Activated CD4-positive, alpha-beta memory T cell treated with anti-CD3 and anti-CD28 coated beads for 36 hours (primary cell): ENCODE results near the gene MUC6. TPM values are rescaled to one million over a fixed set of nuclear protein-coding genes. Genes with fewer than 3 reads are reported as not detected.

Experiments
- CTCF ChIA-PET: fragments of 350-600 bp; sonication (Branson Sonifier 250); formaldehyde crosslinking; loops from one replicate; lab custom pipeline; 2021; ENCODE audit warnings: antibody characterized with exemption, inconsistent platforms; lab: Charles Lee
- POLR2A ChIA-PET: fragments of 350-600 bp; sonication (Branson Sonifier 250); formaldehyde crosslinking; loops from one replicate; lab custom pipeline; 2021; ENCODE audit warnings: antibody characterized with exemption; lab: Charles Lee
- DNase-seq: peaks from one replicate; pipeline ENCODE4 v3.0.0-alpha.2; 2020
- H3K27ac Mint-ChIP-seq: one replicate; pipeline ENCODE4 v1.8.0; 2021; ENCODE audit warnings: mixed read lengths
- H3K27me3 Mint-ChIP-seq: one replicate; pipeline ENCODE4 v1.8.0; 2021; ENCODE audit warnings: mixed read lengths
- H3K36me3 Mint-ChIP-seq: one replicate; pipeline ENCODE4 v1.8.0; 2021; ENCODE audit warnings: mixed read lengths
- H3K4me1 Mint-ChIP-seq: one replicate; pipeline ENCODE4 v1.8.0; 2021; ENCODE audit warnings: low read depth, mixed read lengths
- H3K4me3 Mint-ChIP-seq: one replicate; pipeline ENCODE4 v1.8.0; 2021; ENCODE audit warnings: mild to moderate bottlenecking, mixed read lengths
- H3K9me3 Mint-ChIP-seq: one replicate; pipeline ENCODE4 v1.8.0; 2021; ENCODE audit warnings: mixed read lengths
- intact Hi-C: fragments of 100-400 bp; cut with micrococcal nuclease; formaldehyde crosslinking; loops from one replicate; pipeline ENCODE4 v1.15.1; 2023
- total RNA-seq, 2 experiments: library from RNA; stranded (reverse); gene quantifications; one replicate each; pipeline ENCODE4 v1.2.3, GENCODE V29; 2021

MUC6 gene
- total RNA-seq, 2 experiments from 2014 or later: not detected

DNA sequence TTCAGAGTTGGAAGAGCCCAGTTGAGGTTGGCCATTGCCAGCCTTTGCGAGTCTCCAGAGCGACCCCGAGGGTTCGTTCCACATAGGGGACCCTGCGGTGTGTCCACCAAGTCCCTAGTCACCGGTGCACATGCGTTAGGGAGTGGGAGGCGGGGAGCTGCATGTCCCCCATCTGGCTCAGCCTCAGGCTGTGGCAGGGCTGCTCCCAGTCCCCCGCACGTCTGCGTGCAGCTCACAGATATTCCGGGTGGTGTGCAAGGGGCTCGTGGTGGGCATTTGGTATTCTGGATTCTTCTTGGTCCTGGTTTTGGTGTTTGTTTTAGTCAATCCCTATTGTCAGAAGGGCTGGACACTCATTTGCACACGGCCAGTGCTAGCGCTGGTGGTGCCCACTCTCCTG, 48.8 kb downstream of the MUC6 start:
- intact Hi-C loops: no loop called here
- no peak overlapping the region for H3K4me3 Mint-ChIP-seq
- no peaks in the 10 kb centered on the region for H3K27me3 Mint-ChIP-seq
- ChIA-PET POLR2A (no interaction called here), CTCF (no interaction called here)
- no peaks in the 10 kb centered on the region for H3K4me1 Mint-ChIP-seq
- no peaks in the 10 kb centered on the region for H3K9me3 Mint-ChIP-seq
- peaks cover 25% of the 10 kb centered on the region for H3K36me3 Mint-ChIP-seq
- DNase-seq: no peak
- no peak overlapping the region for H3K27ac Mint-ChIP-seq

DNA sequence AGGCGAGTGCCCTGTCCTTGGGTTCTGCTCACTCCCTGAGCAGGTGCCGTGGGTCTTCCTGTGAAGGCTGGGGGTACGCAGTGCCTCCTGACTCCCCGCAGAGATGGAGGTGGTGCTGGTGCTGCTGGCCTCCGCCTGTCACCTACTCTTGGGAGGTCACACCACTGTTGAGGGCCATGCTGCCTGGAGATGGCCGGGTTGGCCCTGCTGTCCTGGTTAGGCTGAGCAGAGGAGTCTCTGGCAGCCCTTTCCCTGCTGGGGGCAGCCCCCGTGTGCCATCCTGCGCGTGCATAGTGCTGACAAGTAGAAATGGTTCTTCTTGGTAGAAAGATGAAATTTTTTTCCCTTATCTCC, 49.6 kb downstream of the MUC6 start:
- Mint-ChIP-seq H3K27me3 (no peaks in the 10 kb centered on the region), H3K27ac (no peak overlapping the region), H3K4me3 (no peak overlapping the region), H3K9me3 (no peaks in the 10 kb centered on the region), H3K36me3 (peaks cover 23% of the 10 kb centered on the region), H3K4me1 (no peaks in the 10 kb centered on the region)
- no peak for DNase-seq
- ChIA-PET CTCF (no interaction called here), POLR2A (no interaction called here)
- intact Hi-C loops: no loop called here

DNA sequence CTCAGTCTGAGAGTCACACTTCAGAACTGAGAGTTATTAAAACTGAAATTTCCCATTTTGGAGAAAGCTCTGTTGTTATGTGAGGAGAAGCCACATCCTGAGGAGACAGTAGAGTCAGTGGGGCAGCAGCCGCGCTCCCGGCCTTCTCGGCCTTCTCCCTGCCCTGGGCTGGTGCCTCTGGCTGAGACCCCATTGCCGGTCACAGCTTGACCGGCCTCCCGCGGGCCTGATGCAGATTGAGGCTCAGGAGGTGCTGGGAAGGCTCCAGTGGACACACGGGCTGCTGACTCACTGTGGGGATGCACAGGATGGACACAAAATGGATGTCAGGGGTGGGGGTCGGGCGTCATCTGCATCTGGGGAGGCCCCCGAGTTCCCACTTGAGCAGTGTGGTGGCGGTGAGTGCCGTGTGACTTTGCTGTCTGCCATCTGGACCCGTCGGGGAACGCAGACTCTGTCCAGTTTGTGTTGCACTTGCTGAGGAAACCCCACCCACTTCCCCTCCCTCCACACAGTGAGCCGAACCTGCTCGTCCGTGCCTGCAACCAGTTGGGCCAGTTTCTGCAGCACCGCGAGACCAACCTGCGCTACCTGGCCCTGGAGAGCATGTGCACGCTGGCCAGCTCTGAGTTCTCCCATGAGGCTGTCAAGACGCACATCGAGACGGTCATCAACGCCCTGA, 50.1 kb downstream of the MUC6 start:
- Mint-ChIP-seq H3K27me3 (no peaks in the 10 kb centered on the region), H3K27ac (no peak overlapping the region), H3K9me3 (no peaks in the 10 kb centered on the region), H3K4me3 (no peak overlapping the region), H3K36me3 (peaks cover 23% of the 10 kb centered on the region), H3K4me1 (no peaks in the 10 kb centered on the region)
- CTCF ChIA-PET: no interaction called here
- intact Hi-C loops: no loop called here
- no peak for DNase-seq
- POLR2A ChIA-PET: no interaction called here

DNA sequence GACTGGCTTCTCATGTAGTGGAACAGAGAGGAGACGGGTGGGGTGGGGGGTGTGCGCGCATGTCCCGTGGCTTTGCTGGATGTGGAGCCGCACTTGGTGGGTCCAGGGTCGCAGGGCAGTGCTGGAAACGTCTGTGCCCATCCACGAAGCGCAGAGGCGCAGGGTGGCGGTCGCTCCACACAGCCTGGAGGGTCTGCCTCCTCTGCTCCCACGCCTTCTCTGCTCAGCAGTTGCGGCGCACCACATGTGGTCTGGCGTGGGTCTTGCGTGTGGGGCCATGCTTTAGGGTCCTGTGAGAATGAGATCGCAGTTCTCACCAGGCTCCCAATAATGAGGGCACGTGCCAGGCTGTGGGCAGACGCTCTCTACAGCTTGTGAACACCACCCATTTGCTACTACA, 50.7 kb downstream of the MUC6 start:
- ChIA-PET CTCF (no interaction called here), POLR2A (no interaction called here)
- H3K4me1 Mint-ChIP-seq: no peaks in the 10 kb centered on the region
- no peak for DNase-seq
- H3K9me3 Mint-ChIP-seq: no peaks in the 10 kb centered on the region
- no peaks in the 10 kb centered on the region for H3K27me3 Mint-ChIP-seq
- intact Hi-C loops: no loop called here
- peaks cover 21% of the 10 kb centered on the region for H3K36me3 Mint-ChIP-seq
- H3K4me3 Mint-ChIP-seq: no peak overlapping the region
- H3K27ac Mint-ChIP-seq: no peak overlapping the region

DNA sequence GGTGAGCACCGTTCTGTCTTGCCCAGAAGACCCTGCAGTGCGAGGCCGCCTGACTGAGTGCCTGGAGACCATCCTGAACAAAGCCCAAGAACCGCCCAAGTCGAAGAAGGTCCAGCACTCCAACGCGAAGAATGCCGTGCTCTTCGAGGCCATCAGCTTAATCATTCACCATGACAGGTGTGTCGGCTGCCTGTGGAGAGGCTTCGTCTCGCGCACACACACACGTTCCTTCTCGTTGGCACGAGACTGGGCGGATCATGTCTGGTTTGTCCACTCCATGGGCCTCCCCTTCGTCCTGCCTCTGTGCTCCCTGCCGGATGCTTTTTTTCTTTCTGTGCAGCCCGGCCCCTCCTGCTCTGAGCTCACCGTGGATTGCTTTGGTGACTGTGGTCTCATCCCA, 51.1 kb downstream of the MUC6 start:
- Mint-ChIP-seq H3K4me3 (no peak overlapping the region), H3K4me1 (no peaks in the 10 kb centered on the region)

DNA sequence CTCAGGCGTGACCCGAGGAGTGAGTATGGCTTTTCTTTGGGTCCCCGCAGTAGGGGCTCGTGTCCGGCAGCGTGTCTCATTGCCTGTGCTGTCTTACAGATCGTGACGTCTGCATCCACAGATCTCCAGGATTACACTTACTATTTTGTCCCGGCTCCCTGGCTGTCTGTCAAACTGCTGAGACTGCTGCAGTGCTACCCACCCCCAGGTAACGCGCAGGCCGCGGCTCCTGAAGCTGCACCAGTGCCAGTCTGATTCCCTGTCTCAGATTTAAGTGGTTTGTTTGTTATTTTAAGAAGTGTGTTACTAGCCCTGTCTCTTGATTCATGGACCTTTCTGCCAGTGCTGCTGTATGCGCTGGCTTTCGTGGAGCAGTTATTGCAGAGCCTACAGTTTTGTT, 52.0 kb downstream of the MUC6 start:
- intact Hi-C loops: no loop called here
- DNase-seq: no peak
- POLR2A ChIA-PET: no interaction called here
- H3K4me3 Mint-ChIP-seq: no peak overlapping the region
- CTCF ChIA-PET: no interaction called here
- H3K36me3 Mint-ChIP-seq: peaks cover 20% of the 10 kb centered on the region
- no peaks in the 10 kb centered on the region for H3K9me3 Mint-ChIP-seq
- no peaks in the 10 kb centered on the region for H3K27me3 Mint-ChIP-seq
- H3K4me1 Mint-ChIP-seq: no peaks in the 10 kb centered on the region
- no peak overlapping the region for H3K27ac Mint-ChIP-seq

More for the DNA sequence above, 51.1 kb downstream of the MUC6 start:
- POLR2A ChIA-PET: no interaction called here
- Mint-ChIP-seq H3K27me3 (no peaks in the 10 kb centered on the region), H3K36me3 (peaks cover 22% of the 10 kb centered on the region), H3K9me3 (no peaks in the 10 kb centered on the region), H3K27ac (no peak overlapping the region)
- intact Hi-C loops: no loop called here
- CTCF ChIA-PET: no interaction called here
- no peak for DNase-seq

DNA sequence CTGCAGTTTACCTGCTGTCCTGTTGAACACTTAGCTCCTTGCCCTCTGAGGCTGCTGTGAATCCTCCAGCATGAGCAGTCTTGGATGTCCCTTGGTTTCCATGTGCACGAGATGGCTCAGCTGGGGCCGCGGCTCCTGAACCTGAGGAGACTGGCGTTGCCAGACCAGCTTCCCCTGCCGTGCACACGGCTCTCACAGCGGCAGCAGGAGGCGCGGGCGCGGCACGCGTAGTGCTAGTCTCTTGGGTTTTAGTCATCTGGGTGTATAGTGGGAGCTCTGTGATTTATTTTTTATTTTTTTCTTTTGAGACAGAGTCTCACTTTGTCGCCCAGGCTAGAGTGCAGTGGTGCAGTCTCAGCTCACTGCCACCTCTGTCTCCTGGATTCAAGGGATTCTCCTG, 54.8 kb downstream of the MUC6 start:
- intact Hi-C loops: no loop called here
- Mint-ChIP-seq H3K9me3 (no peaks in the 10 kb centered on the region), H3K27ac (no peak overlapping the region), H3K27me3 (no peaks in the 10 kb centered on the region), H3K4me1 (no peaks in the 10 kb centered on the region), H3K36me3 (peaks cover 17% of the 10 kb centered on the region), H3K4me3 (no peak overlapping the region)
- ChIA-PET CTCF (no interaction called here), POLR2A (no interaction called here)
- DNase-seq: no peak

DNA sequence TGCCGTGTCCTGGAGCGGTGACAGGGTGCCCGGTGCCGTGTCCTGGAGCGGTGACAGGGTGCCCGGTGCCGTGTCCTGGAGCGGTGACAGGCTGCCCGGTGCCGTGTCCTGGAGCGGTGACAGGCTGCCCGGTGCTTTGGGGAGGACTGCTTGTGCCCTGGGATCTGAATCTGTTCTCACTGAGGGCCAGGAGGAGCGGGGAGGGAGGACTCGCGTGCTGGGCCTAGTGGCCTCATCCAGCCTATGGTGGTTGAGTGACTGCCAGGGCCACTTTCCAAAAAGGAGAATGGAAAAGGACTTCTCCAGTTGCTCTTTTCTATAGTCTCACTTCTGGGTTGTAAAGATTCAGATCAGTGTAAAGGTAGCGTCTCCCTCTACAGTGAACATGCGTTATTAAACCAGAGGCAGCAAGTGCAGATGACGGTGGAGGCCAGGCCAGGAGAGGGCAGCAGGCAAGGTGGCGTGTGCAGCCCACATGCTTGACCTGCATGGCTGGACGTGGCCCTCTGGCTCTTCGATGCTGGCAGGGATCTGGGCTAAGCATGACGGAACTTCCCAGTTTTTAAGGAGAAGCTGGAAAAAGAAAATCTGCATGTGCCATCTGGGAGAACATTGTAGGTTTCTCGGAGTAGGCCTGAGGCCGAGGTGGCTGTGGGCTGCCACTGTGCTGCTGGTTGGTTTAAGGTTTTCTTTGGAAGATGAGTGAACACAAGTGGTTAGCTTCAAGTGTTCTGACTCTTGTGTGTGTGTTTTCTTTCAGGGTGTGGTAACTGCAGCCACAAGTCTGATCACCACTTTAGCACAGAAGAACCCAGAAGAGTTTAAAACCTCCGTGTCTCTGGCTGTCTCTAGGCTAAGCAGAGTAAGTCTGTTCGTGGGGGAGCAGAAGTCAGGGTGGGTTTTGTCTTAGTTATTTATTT, 55.8 kb downstream of the MUC6 start:
- H3K9me3 Mint-ChIP-seq: no peaks in the 10 kb centered on the region
- H3K4me1 Mint-ChIP-seq: peaks cover 3% of the 10 kb centered on the region
- CTCF ChIA-PET: interaction anchor here (0.6 to 0.7 kb wide), 2 partner anchors 17 to 951 kb away, joined by 3 to 4 read pairs; no protein-coding TSS in a partner anchor
- no peaks in the 10 kb centered on the region for H3K27me3 Mint-ChIP-seq
- intact Hi-C loops: no loop called here
- POLR2A ChIA-PET: no interaction called here
- H3K4me3 Mint-ChIP-seq: no peak overlapping the region
- no peak for DNase-seq
- no peak overlapping the region for H3K27ac Mint-ChIP-seq
- peaks cover 17% of the 10 kb centered on the region for H3K36me3 Mint-ChIP-seq

DNA sequence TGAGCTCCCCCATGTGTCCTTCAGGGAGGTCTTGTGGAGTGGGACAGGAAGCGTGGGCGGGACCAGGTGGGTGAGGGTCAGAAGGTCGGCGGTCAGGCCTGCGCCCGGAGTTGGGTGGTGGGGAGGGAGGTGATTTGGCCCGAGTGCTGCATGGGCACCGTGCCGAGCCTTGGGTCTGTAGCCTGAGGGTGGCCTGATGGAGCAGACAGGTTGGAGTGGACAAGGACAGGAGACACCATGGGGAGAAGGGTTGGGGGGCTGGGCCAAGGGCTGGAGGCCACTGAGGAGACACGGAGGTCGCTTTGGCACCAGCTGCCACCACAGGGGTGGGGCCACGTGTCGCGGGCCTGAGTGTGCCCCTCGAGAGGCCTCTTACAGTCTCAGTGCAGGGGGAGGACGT, 57.7 kb downstream of the MUC6 start:
- POLR2A ChIA-PET: no interaction called here
- H3K27me3 Mint-ChIP-seq: no peaks in the 10 kb centered on the region
- CTCF ChIA-PET: no interaction called here
- no peak for DNase-seq
- H3K27ac Mint-ChIP-seq: no peak overlapping the region
- peaks cover 3% of the 10 kb centered on the region for H3K4me1 Mint-ChIP-seq
- no peak overlapping the region for H3K4me3 Mint-ChIP-seq
- no peaks in the 10 kb centered on the region for H3K9me3 Mint-ChIP-seq
- intact Hi-C loops: no loop called here
- H3K36me3 Mint-ChIP-seq: peaks cover 9% of the 10 kb centered on the region

DNA sequence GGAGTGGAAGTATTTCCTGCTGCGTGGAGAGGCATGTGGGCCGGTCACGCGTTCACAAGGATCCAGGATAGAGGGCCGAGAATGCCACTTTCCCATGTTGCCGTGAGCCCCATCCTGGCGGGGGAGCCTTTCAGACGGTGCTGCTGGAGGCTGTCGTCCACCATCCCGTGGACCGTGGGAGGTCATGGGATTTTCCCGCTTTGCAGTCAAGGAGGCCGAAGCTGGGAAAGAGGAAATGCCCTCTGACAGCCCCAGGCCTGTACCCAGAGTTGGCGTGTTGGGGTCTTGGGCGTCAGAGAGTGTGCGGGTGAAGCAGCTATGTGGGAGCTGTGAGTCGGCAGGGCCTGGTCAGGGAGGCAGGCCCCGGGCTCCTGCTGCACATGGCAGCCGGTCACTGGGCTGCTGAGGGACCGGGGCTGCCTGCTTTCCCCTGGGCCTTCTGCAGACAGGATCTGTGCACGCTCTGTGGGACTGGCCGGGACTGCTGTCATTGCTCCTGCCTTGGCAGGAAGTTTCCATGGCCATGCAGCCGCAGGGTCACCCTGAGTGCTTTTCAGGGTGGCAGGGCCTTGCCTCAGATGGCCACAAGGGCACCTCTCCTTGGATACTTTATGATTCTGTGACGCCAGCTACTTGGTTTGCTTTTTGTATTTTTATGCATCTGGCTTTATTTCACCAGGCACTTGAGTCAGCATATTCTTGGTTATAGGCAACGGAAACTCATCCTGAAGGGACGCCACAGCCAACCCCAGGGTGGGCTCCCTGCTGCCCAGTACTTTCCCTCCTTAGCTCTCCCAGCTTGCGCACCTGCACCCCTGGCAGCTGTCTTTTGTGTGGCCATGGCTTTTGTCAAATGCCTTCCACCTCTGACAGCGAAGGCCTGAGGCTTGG, 58.4 kb downstream of the MUC6 start:
- Mint-ChIP-seq H3K36me3 (peaks cover 8% of the 10 kb centered on the region), H3K4me1 (peaks cover 3% of the 10 kb centered on the region), H3K27me3 (no peaks in the 10 kb centered on the region), H3K9me3 (no peaks in the 10 kb centered on the region), H3K4me3 (no peak overlapping the region), H3K27ac (no peak overlapping the region)
- ChIA-PET CTCF (no interaction called here), POLR2A (no interaction called here)
- intact Hi-C loops: no loop called here
- no peak for DNase-seq

DNA sequence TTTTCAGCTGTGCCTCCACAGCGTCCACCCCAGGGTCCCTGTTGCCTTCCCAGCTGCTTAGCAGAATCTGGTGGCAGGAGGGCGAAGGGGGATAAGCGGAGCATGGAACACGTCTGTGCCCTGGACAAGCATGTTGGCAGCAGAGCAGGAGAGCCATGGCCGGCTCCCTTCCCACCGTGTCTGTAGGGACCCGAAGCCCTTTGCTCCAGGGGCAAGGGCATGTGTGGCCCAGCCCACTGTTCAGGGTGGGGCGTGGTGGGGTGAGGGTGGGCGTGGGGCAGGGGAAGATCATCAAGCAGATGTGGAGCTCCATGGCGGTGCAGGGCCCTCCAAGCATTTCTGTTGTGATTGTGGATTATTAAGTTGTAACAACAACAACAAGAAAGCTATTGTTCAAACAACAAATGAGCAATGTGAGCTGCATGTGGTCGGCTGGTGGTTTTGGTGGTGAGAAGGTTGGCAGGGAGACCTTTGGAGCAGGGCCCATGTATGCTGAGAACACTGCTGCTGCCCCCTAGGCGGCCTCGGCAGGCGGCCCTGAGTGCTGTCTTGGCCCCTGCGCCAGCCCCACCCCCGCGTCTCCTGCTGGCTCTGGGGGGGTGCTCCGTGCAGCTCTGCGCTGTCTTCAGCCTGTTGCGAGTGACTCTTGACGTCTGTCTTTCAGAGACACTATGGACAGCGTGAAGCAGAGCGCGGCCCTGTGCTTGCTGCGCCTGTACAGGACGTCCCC, 59.9 kb downstream of the MUC6 start:
- CTCF ChIA-PET: no interaction called here
- peaks cover 3% of the 10 kb centered on the region for H3K4me1 Mint-ChIP-seq
- no peaks in the 10 kb centered on the region for H3K27me3 Mint-ChIP-seq
- H3K27ac Mint-ChIP-seq: no peak overlapping the region
- POLR2A ChIA-PET: no interaction called here
- H3K9me3 Mint-ChIP-seq: no peaks in the 10 kb centered on the region
- H3K4me3 Mint-ChIP-seq: no peak overlapping the region
- intact Hi-C loops: no loop called here
- H3K36me3 Mint-ChIP-seq: peaks cover 9% of the 10 kb centered on the region
- no peak for DNase-seq
